ENCODE data around the gene FN1. TPM values are rescaled to one million over a fixed set of nuclear protein-coding genes. Genes with fewer than 3 reads are reported as not detected.

Gene FN1
- total RNA-seq, 3 donors from 2014 or later (not counting 1 experiment from before 2014, with no cell fraction given), result 0.30 TPM; not detected in 2

DNA sequence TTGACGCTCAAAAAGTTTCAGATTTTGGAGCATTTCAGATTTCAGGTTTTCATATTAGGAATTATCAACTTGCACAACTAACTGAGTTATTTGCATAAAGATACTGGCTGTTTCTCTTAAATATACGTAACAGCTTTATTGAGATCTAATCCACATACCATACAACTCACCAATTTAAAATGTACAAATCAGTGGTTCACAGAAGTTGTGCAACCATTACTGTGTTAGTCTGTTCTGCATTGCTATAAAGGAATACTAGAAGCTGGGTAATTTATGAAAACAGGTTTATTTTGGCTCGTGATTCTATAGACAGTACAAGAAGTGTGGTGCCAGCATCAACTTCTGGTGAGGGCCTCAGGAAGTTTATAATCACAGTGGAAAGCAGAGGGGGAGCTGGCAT lies 115.8 kb downstream of the FN1 start:
- Mint-ChIP-seq H3K27me3 (ENCODE audit: low read depth in 2 of 2) (no peaks in the 10 kb centered on the region), H3K27ac (peak overlapping the region; percentile 7 to 58), H3K9me3 (no peaks in the 10 kb centered on the region), H3K4me3 (peak overlapping the region; percentile 28), H3K4me1 (peaks cover 18 to 35% of the 10 kb centered on the region in 2 donors), H3K36me3 (peaks cover 7% of the 10 kb centered on the region)
- Histone ChIP-seq H3K9me3 (ENCODE audit: control insufficient read depth, insufficient read depth, low read length) (no peaks in the 10 kb centered on the region), H3K4me1 (ENCODE audit: control insufficient read depth, insufficient read depth, low read length) (peaks cover 5% of the 10 kb centered on the region), H3K27ac (ENCODE audit: low read length) (no peak overlapping the region), H3K4me3 (ENCODE audit: low read length) (no peak overlapping the region), H3K36me3 (ENCODE audit: control insufficient read depth, insufficient read depth, low read length) (peaks cover 37% of the 10 kb centered on the region), H3K27me3 (ENCODE audit: control insufficient read depth, insufficient read depth, low read length) (no peaks in the 10 kb centered on the region)
- DNase-seq (no peak), ATAC-seq (no peak)
- no peak for TF ChIP-seq CTCF (IDR thresholded peaks at IDR 0.05)
- intact Hi-C loops (cut with micrococcal nuclease), result no loop called here
- WGBS (ENCODE audit: insufficient coverage), result 92% methylated on average over 2 of the region's 3 CpGs

GRCh38 chr2:215319500-215319899 lies 116.4 kb downstream of the FN1 start:
- no peak for DNase-seq
- Mint-ChIP-seq H3K27ac (no peak overlapping the region), H3K36me3 (peaks cover 7% of the 10 kb centered on the region), H3K27me3 (ENCODE audit: low read depth in 2 of 2) (no peaks in the 10 kb centered on the region), H3K4me1 (peaks cover 18 to 35% of the 10 kb centered on the region in 2 donors), H3K4me3 (no peak overlapping the region), H3K9me3 (no peaks in the 10 kb centered on the region)
- H3K36me3 ChIP-seq (ENCODE audit: control insufficient read depth, insufficient read depth, low read length), result peaks cover 31% of the 10 kb centered on the region
- intact Hi-C loops (cut with micrococcal nuclease), result no loop called here
- no peak overlapping the region for H3K27ac ChIP-seq (ENCODE audit: low read length)
- no peaks in the 10 kb centered on the region for H3K9me3 ChIP-seq (ENCODE audit: control insufficient read depth, insufficient read depth, low read length)
- 100% methylated on average over 1 of the region's 5 CpGs for WGBS (ENCODE audit: insufficient coverage)
- peaks cover 5% of the 10 kb centered on the region for H3K4me1 ChIP-seq (ENCODE audit: control insufficient read depth, insufficient read depth, low read length)
- H3K4me3 ChIP-seq (ENCODE audit: low read length), result no peak overlapping the region
- no peaks in the 10 kb centered on the region for H3K27me3 ChIP-seq (ENCODE audit: control insufficient read depth, insufficient read depth, low read length)
- no peak for TF ChIP-seq CTCF (IDR thresholded peaks at IDR 0.05)
- no peak for ATAC-seq

DNA sequence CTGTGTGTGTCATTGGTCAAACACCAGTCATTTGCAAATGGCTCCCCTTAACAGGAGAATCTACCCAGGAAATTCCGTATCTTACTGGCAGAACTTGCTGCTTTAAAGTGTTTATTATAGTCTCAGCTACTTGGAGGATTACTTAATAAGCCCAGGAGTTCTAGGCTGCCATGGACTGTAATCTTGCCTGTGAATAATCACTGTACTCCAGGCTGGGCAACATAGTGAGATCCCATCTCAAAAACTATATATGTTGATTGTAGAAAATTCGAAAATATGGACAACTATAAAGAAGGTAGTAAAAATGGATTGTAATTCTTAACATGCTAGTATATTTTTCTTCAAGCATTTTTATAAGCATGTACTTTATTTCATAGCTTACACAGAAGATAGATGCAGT lies 119.5 kb downstream of the FN1 start:
- no peak overlapping the region for H3K4me3 Mint-ChIP-seq
- H3K27ac Mint-ChIP-seq, result no peak overlapping the region
- DNase-seq (no peak), ATAC-seq (no peak)
- peaks cover 28 to 44% of the 10 kb centered on the region in 2 donors for H3K4me1 Mint-ChIP-seq
- H3K36me3 Mint-ChIP-seq, result peaks cover 7% of the 10 kb centered on the region
- H3K27me3 Mint-ChIP-seq (ENCODE audit: low read depth in 2 of 2), result no peaks in the 10 kb centered on the region
- no peaks in the 10 kb centered on the region for H3K27me3 ChIP-seq (ENCODE audit: control insufficient read depth, insufficient read depth, low read length)
- no peak overlapping the region for H3K27ac ChIP-seq (ENCODE audit: low read length)
- H3K36me3 ChIP-seq (ENCODE audit: control insufficient read depth, insufficient read depth, low read length), result peaks cover 25% of the 10 kb centered on the region
- no peaks in the 10 kb centered on the region for H3K9me3 ChIP-seq (ENCODE audit: control insufficient read depth, insufficient read depth, low read length)
- no peak overlapping the region for H3K4me3 ChIP-seq (ENCODE audit: low read length)
- intact Hi-C loops (cut with micrococcal nuclease), result no loop called here
- peaks cover 13% of the 10 kb centered on the region for H3K4me1 ChIP-seq (ENCODE audit: control insufficient read depth, insufficient read depth, low read length)
- TF ChIP-seq CTCF (IDR thresholded peaks at IDR 0.05), result no peak
- 100% methylated on average over 1 of the region's 2 CpGs for WGBS (ENCODE audit: insufficient coverage)
- no peaks in the 10 kb centered on the region for H3K9me3 Mint-ChIP-seq

DNA sequence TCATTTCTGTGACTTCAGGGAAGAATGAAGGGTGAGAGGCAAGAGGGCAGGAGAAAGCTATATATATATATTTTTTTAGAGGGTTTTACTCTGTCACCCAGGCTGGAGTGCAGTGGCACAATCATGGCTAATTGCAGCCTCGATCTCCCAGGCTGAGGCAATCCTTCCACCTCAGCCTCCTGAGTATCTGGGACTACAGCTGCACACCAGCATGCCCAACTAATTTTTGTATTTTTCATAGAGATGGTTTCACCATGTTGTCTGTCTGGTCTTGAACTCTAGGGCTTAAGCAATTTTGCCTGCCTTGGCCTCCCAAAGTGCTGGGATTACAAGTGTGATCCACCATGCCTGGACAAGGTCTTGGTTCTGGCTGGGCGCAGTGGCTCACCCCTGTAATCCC lies 120.6 kb downstream of the FN1 start:
- TF ChIP-seq CTCF (IDR thresholded peaks at IDR 0.05), result no peak
- Histone ChIP-seq H3K27me3 (ENCODE audit: control insufficient read depth, insufficient read depth, low read length) (no peaks in the 10 kb centered on the region), H3K9me3 (ENCODE audit: control insufficient read depth, insufficient read depth, low read length) (no peaks in the 10 kb centered on the region), H3K4me1 (ENCODE audit: control insufficient read depth, insufficient read depth, low read length) (peaks cover 15% of the 10 kb centered on the region), H3K4me3 (ENCODE audit: low read length) (no peak overlapping the region), H3K36me3 (ENCODE audit: control insufficient read depth, insufficient read depth, low read length) (peaks cover 19% of the 10 kb centered on the region), H3K27ac (ENCODE audit: low read length) (no peak overlapping the region)
- ATAC-seq (no peak), DNase-seq (no peak)
- H3K27me3 Mint-ChIP-seq (ENCODE audit: low read depth in 2 of 2), result no peaks in the 10 kb centered on the region
- no peaks in the 10 kb centered on the region for H3K9me3 Mint-ChIP-seq
- intact Hi-C loops (cut with micrococcal nuclease), result no loop called here
- H3K27ac Mint-ChIP-seq, result peak overlapping the region in 1 of 2 donors; percentile 30
- H3K36me3 Mint-ChIP-seq, result peaks cover 5% of the 10 kb centered on the region
- H3K4me3 Mint-ChIP-seq, result no peak overlapping the region
- H3K4me1 Mint-ChIP-seq, result peaks cover 26 to 36% of the 10 kb centered on the region in 2 donors
- 100% methylated on average over 2 of the region's 2 CpGs for WGBS (ENCODE audit: insufficient coverage)
